Nephron (organoid): Measurements from ENCODE around the gene PARG.

ENCODE experiments used
- H3K27ac Mint-ChIP-seq, 3 experiments: 2 replicates each; pipeline ENCODE4 v1.8.0; 2020; ENCODE audit warnings: mixed read lengths in 3 of 3, mild to moderate bottlenecking in 2 of 3, moderate library complexity in 1 of 3
- H3K27me3 Mint-ChIP-seq: 2 replicates; pipeline ENCODE4 v1.8.0; 2021; ENCODE audit warnings: low read depth, mild to moderate bottlenecking, moderate library complexity, mixed read lengths
- H3K36me3 Mint-ChIP-seq: 2 replicates; pipeline ENCODE4 v1.8.0; 2020; ENCODE audit warnings: low read depth, mixed read lengths
- H3K4me1 Mint-ChIP-seq: 2 replicates; pipeline ENCODE4 v1.8.0; 2020; ENCODE audit warnings: mixed read lengths
- H3K4me3 Mint-ChIP-seq, 3 experiments: 2 replicates each; pipeline ENCODE4 v1.8.0; 2020; ENCODE audit warnings: mild to moderate bottlenecking in 3 of 3, mixed read lengths in 3 of 3, moderate library complexity in 2 of 3
- H3K9me3 Mint-ChIP-seq: 2 replicates; pipeline ENCODE4 v1.8.0; 2020; ENCODE audit warnings: mixed read lengths
- CTCF ChIP-seq, 3 experiments: fragments of 200-600 bp; sonication (generic); IDR thresholded peaks; one replicate each; pipeline ENCODE4 v1.5.0; 2021; ENCODE audit warnings: antibody characterized with exemption in 3 of 3; ENCODE audit not compliant: unreplicated experiment in 3 of 3

PARG gene

GRCh38 chr10:49837685-49838084 is 104.1 kb downstream of the PARG start:
- peaks cover 49% of the 10 kb centered on the region for H3K36me3 Mint-ChIP-seq
- no peak for TF ChIP-seq CTCF (IDR thresholded peaks at IDR 0.05; ENCODE audit: unreplicated experiment in 3 of 3)

GRCh38 chr10:49837051-49837478 is 104.8 kb downstream of the PARG start:
- TF ChIP-seq CTCF (IDR thresholded peaks at IDR 0.05; ENCODE audit: unreplicated experiment in 3 of 3) = no peak
- no peaks in the 10 kb centered on the region for H3K4me1 Mint-ChIP-seq
- no peak overlapping the region for H3K4me3 Mint-ChIP-seq
- no peaks in the 10 kb centered on the region for H3K27me3 Mint-ChIP-seq
- H3K36me3 Mint-ChIP-seq = peaks cover 54% of the 10 kb centered on the region
- no peaks in the 10 kb centered on the region for H3K9me3 Mint-ChIP-seq
- peak overlapping the region; percentile 82 to 97 (median 95) for H3K27ac Mint-ChIP-seq

More at GRCh38 chr10:49837685-49838084, 104.1 kb downstream of the PARG start:
- H3K9me3 Mint-ChIP-seq = no peaks in the 10 kb centered on the region
- H3K27me3 Mint-ChIP-seq = no peaks in the 10 kb centered on the region
- H3K4me3 Mint-ChIP-seq = no peak overlapping the region
- no peaks in the 10 kb centered on the region for H3K4me1 Mint-ChIP-seq
- H3K27ac Mint-ChIP-seq = peak overlapping the region; percentile 82 to 97 (median 95)

GRCh38 chr10:49834976-49835375 is 106.9 kb downstream of the PARG start:
- Mint-ChIP-seq H3K27ac (peak overlapping the region in 2 of 3 experiments; percentile 0 to 80), H3K4me1 (peaks cover 5% of the 10 kb centered on the region), H3K36me3 (peaks cover 40% of the 10 kb centered on the region), H3K4me3 (no peak overlapping the region), H3K27me3 (no peaks in the 10 kb centered on the region), H3K9me3 (no peaks in the 10 kb centered on the region)
- TF ChIP-seq CTCF (IDR thresholded peaks at IDR 0.05; ENCODE audit: unreplicated experiment in 3 of 3) = no peak

GRCh38 chr10:49834201-49834600 is 107.6 kb downstream of the PARG start:
- no peak overlapping the region for H3K4me3 Mint-ChIP-seq
- peak overlapping the region; percentile 28 to 91 (median 66) for H3K27ac Mint-ChIP-seq
- no peaks in the 10 kb centered on the region for H3K27me3 Mint-ChIP-seq
- no peak for TF ChIP-seq CTCF (IDR thresholded peaks at IDR 0.05; ENCODE audit: unreplicated experiment in 3 of 3)
- H3K36me3 Mint-ChIP-seq = peaks cover 35% of the 10 kb centered on the region
- peaks cover 5% of the 10 kb centered on the region for H3K4me1 Mint-ChIP-seq
- H3K9me3 Mint-ChIP-seq = no peaks in the 10 kb centered on the region

GRCh38 chr10:49833168-49833567 is 108.7 kb downstream of the PARG start:
- H3K27me3 Mint-ChIP-seq = no peaks in the 10 kb centered on the region
- H3K9me3 Mint-ChIP-seq = no peaks in the 10 kb centered on the region
- H3K4me1 Mint-ChIP-seq = peaks cover 5% of the 10 kb centered on the region
- TF ChIP-seq CTCF (IDR thresholded peaks at IDR 0.05; ENCODE audit: unreplicated experiment in 3 of 3) = no peak
- H3K36me3 Mint-ChIP-seq = peaks cover 31% of the 10 kb centered on the region
- H3K4me3 Mint-ChIP-seq = no peak overlapping the region
- peak overlapping the region in 2 of 3 experiments; percentile 19 to 91 for H3K27ac Mint-ChIP-seq

- Mint-ChIP-seq H3K27ac (peak overlapping the region; percentile 63 to 91 (median 67)), H3K4me3 (no peak overlapping the region), H3K4me1 (peaks cover 5% of the 10 kb centered on the region), H3K36me3 (peaks cover 38% of the 10 kb centered on the region), H3K9me3 (no peaks in the 10 kb centered on the region), H3K27me3 (no peaks in the 10 kb centered on the region)
- no peak for TF ChIP-seq CTCF (IDR thresholded peaks at IDR 0.05; ENCODE audit: unreplicated experiment in 3 of 3)
Observed at GRCh38 chr10:49831352-49832035, 110.3 kb downstream of the PARG start.
